ENCODE results near the gene SMAD3.

DNA sequence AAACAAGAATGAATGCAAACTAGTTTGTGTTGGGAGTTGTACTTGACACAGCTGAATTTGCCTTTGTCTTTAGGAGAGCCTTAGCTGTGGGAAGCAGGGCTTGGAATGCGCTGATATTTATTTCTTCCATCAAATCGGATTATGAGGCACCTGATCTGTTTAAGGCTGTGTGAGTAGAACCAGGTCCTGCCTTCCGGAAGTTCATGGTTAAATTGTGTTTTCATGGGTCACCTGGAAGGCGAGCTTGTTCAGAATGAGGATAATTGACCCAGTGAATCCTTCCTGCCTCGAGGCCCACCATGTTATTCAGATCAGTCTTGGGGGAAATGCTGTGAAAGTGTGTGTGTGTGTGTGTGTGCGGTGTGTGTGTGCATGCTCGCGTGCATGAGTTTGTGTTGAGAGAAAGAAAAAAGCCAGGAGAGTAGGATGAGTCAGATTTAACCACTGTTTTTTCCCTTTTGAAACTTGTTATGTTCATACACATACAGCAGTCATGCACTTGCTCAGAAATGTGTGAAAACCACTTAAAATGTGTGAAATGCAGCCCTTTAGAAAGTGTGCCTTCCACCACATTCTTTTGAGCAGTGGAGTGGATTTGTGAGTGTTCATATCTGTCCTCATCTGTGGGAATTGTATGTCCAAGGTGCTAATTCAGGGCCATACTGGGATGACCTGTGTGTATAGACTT lies 36.7 kb downstream of the SMAD3 start:
- TF ChIP-seq, protein P1, sequence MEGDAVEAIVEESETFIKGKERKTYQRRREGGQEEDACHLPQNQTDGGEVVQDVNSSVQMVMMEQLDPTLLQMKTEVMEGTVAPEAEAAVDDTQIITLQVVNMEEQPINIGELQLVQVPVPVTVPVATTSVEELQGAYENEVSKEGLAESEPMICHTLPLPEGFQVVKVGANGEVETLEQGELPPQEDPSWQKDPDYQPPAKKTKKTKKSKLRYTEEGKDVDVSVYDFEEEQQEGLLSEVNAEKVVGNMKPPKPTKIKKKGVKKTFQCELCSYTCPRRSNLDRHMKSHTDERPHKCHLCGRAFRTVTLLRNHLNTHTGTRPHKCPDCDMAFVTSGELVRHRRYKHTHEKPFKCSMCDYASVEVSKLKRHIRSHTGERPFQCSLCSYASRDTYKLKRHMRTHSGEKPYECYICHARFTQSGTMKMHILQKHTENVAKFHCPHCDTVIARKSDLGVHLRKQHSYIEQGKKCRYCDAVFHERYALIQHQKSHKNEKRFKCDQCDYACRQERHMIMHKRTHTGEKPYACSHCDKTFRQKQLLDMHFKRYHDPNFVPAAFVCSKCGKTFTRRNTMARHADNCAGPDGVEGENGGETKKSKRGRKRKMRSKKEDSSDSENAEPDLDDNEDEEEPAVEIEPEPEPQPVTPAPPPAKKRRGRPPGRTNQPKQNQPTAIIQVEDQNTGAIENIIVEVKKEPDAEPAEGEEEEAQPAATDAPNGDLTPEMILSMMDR (IDR thresholded peaks at IDR 0.05) = no peak
- TF ChIP-seq POLR2A (IDR thresholded peaks at IDR 0.05) = no peak

Measured in prostate gland (tissue), 2 donors.